COR-L47 (cell line): Measurements from ENCODE around the gene DAGLA.

ENCODE experiments used
- DNase-seq: peaks from one replicate; lab custom pipeline; 2025; lab: John Stamatoyannopoulos, UW

Gene DAGLA

DNA sequence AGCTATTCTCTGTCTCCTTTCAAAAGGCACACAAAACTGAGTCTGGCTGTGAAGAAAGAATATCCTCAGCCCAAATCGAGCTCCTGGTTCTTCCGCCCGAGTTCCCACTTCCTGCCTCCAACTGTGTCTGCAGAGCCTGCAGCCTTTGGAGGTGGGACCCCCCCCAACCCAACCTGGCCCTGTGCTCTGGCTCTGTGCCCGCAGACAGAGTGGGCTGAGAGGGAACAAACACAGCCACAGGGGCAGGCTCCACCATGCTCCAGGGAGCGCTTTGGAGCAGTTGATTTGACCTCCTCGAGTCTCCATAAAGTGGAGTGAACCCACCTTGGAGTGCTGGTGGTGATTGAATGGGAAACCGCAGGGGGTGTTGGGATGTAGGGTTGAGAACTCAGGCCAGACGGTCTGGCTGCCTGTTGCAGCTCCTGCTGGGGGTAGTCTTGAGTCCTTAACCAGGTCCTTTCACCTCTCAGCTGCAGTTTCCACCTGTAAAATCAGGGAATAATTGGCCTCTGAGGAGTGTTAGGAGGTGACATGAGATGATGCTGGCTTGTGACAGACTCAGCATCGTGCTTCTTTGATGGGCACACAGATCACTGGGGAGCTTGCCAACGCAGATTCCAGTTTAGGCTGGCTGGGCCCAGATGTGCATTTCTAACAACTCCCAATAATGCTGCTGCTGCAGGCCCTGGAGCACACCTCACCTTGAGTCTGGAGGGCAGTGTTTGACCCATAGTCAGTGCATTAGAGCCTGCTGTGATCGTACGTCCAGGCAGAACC, 11.4 kb downstream of the DAGLA start:
- peak; percentile 88 for DNase-seq

DNA sequence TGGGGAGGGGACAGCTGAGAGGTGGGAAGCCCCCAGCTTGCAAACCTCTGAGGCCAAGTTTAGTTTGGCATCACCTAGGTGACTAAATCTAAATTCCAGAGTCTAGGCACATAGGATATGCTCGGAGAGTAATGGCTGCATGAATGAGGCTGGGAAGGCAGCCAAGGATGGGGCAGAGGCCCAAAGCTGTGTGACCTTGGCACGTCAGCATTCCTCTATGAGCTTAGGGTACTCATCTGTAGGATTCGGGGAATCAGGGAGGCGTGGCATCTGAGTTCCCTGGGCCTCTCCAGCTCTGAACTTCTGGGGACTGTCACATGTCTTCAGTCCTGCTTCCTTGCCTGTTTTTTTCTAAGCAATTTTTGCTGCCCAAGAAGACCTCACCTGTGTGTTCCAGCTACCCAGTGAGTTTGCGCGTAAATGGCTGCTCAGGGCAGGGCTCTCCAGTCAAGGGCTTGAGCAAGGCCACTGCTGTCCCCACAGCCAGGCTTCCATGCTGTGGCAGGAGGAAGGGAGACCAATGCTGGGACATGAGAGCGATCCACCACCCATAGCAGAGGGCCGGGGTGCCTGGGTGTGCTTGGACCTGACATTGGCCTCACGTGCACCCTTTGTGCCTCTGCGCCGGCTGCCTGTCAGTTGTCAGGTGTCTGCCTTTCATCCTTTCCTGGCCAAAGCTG, 13.9 kb downstream of the DAGLA start:
- no peak for DNase-seq

DNA sequence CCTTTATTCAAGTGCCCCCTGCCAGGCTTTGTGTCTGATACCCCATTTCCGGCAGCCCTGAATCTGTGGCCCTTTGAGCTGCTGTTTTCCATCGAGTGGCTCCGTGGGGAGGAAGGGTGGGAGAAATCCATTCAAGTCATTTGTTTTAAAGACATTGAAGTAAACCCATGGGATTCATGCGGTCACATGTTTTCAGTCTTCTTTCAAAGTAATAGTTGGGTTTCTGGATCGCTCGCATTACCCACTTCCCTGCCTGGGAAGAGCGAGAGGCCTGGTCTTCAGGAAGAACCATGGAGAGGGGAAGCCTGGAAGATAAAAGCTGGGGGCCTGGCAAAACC, 14.4 kb downstream of the DAGLA start:
- peak; percentile 35 for DNase-seq

DNA sequence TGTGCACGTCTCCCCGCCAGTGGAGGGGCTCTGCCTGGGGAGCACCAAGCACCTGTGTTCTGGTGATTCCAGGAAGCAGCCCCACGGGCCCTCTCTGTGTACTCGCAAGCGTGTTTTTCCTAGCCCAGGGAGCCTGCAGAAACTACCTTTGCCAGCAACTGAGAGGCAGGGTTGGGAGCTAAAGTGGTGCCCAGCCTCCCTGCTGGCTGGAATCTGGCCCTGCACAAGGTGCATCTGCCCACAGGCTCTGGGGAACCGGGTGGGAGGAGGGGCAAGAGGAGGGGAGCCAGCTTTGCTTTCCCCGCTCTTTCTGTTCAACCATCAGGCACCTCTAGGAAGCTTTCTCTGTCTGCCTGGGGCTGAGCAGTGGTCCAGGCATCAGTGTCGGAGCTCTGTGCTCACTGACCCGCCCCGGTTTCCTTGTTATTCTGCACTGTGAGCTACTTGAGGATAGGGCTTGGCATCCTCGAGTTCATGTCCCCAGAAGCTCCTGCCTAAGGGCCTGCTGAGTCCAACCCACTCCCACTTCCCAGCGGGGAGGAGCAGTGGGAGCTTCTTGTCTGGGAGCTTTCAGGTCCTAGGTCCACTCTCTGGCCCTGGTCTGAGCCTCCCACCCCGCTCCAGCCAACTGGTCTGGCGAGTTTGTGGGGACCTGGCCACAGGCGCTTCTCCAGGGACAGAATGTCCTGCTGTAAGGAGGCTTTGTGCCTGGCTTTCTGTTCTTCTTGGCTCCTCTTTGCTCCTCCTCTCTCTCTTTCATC, 14.9 kb downstream of the DAGLA start:
- no peak for DNase-seq

DNA sequence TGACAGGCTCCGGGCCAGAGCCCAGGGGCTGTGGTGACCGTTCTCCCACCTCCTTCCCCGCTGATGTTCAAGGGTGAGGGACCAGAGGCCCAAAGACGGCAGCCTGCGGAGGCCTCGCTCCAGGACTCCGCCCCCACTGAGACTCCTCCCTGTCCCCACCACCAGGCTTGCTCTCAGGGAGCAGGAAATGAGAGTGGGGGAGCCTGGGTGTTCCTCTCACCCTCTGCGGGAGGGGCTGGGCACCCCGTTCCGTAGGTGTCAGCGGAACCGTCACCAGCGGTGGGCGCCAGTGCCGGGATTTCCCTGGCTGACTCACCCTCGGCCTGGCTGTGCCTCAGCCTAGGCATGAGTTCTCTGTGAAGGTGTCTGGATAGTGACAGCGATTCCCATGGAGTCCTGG, 15.7 kb downstream of the DAGLA start:
- DNase-seq: no peak

DNA sequence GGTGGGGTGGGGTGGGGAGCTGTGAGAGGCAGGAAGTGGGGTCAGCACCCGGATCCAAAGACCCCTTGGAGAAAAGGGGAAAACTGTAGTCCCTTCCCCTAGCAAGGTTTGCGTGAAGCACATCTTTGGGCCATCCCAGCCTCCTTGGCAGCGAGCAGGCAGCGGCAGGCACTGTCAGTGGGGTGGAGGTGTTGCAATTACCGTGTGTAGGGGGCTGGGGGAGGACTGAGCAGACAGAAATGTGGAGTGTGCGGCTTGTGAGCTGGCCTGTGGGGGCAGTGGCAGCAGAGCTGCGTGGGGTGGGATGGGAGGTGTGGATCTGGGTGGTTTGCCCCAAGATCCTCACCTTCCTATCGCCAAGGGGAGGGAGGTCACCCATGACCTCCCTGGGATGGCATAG, 16.4 kb downstream of the DAGLA start:
- no peak for DNase-seq

DNA sequence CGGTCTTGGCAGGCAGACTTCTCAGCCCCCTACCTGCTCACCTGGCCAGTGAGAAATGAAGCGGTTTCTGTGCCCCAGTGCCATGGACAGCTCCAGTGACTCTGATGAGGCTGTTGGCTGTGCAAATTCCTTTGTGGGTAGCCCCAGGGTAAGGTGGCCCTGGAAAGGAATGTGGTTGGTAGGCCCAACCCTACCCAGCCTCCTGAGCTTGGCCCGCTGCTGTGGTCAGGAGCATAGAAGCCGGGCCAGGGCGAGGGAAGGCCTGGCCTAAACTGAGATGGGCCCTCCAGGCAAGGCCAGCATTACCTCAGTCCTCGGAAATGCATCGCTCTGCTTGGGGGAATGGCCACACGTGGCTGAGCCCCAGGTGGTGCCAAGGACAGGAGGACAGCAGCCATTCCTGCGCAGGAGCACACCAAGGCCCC, 16.9 kb downstream of the DAGLA start:
- no peak for DNase-seq

DNA sequence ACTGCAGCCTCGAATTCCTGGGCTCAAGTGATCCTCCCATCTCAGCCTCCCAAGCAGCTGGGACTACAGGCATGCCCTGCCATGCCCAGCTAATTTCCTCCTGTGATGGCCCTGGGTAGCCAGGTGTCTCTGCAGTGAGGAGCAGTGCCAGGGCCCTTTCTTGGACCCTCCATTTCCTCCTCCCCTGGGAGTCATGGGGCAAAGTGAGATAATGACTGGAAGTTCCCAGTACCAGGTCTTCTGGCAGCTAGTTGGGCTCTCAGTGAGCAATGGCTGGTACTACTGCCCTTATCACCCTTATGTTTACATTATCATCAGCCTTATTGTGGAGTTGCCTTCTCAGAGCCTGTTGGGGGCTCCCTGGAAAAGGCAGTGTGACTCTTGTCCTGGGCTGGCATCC, 17.6 kb downstream of the DAGLA start:
- no peak for DNase-seq

DNA sequence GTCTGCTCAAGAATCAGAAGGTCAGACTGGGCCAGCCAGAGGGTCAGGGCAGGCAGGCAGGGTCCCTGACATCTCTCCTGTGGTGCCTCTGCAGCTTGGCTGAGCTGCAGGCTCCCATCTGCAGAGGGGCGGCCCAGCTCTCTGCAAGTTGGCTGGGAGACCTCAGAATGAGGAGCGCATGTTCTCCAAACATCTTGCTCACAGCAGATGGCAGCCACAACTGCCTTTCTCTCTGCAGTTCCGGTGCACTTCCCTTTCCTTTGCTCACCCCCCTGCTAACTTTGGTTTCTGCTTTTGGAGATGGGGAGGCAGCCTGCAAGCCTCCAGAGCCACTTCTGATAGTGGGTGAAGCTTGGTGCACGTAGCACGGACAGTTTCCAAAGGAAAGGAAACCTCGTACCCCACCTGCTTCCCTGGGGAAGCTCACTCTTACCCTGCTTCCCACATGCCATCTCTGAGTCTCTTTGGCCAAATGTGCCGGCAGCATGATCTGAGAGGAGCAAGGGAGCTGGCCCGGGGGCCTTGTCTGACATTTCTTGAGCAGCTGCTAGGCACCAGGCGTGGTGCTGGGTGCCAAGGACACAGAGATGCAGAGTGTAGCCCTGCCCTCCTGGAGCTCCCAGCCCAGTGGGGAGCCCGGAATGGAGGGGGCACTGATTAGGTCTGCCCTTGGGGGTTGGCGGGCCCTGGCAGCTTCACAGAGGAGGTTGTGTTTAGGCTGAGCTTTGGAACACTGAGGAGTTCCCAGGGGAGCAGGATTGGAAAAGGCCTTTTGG, 18.2 kb downstream of the DAGLA start:
- DNase-seq: peak; percentile 26

DNA sequence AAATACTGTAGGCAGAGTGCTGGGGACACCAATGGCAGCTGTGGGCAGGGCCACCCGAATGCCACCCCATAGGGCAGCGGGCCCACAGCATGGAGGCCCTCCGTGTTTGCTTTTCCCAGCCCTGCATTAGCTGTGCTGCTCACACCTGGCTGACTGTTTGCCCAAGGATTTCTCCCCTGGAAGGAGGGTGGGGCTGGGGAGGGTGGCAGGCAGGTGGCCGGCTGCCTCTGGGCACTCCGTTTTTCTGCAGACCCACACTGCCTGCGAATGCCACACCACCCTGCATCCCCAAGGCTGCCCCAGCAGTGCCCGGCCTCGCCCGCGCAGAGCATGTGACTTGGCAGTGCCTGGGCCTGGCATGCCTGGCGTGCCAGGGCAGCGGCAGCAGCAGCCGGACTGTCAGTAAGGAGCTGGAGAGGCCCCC, 19.6 kb downstream of the DAGLA start:
- DNase-seq: peak; percentile 93

DNA sequence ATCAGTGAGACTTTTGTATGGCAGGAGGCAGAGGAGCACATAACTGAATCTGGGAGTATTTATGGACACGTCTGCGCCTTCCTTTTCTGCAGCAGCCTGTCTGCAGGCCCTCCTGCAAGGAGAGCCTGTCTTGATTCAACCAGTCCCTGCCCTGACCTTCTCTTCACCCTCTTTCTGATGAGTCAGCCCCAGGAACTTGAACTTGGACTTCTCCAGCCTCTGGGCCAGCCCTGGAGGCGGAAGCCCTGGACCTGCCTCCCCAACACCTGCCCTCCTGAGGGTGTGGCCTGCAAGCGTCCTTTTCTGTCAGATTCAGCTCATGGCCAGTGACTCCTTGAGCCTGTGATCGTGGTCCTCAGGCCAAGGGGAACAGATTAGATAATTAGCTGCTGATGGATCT, 20.0 kb downstream of the DAGLA start:
- peak; percentile 29 for DNase-seq

DNA sequence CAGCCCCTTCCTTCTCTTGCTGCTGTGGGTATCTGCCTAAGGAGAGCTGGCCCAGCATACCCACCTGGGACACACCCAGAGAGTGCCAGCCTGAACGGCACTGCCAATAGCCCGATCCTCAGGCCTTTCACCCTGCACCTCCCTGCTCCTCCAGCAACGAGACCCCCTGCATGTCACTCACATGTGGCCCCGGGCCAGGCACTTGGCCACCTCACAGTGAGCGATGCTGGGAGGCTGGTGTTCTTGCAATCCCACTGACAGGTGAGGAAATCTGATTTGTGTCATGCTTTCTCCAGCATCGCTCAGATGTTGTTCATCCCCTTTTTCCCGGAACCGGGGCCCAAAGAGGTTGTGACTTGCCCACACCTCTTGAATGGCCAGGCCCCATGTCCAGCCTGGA, 20.5 kb downstream of the DAGLA start:
- DNase-seq: no peak

DNA sequence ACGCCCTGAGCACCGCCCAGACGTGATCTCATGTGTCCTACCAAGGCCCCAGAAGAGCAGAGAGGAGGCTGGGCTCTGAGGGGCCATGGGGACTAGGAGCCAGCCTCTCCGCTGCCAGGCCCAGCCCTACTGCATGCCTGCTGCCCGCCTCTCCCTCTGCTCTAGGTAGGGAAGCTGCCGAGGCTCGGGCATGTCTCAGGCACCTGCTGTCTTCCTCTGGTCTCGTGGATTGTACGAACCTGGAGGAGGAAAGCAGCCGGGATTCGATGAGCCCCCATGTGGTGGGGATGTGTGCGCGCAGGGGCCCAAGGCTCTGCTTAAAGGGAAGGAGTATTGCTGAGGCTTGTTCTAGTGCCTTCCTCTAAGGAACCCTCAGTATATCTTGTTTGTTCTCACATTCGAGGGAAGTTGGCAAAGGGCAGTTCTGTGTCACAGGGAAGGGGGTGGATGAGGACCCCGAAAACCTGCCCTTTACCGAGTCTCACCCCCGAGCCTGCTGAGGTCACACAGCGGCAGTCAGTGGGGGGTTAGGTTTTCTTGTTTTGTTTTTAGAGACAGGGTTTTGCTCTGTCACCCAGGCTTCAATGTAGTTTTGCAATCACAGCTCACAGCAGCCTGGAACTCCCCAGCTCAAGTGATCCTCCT, 21.2 kb downstream of the DAGLA start:
- peak; percentile 77 for DNase-seq

DNA sequence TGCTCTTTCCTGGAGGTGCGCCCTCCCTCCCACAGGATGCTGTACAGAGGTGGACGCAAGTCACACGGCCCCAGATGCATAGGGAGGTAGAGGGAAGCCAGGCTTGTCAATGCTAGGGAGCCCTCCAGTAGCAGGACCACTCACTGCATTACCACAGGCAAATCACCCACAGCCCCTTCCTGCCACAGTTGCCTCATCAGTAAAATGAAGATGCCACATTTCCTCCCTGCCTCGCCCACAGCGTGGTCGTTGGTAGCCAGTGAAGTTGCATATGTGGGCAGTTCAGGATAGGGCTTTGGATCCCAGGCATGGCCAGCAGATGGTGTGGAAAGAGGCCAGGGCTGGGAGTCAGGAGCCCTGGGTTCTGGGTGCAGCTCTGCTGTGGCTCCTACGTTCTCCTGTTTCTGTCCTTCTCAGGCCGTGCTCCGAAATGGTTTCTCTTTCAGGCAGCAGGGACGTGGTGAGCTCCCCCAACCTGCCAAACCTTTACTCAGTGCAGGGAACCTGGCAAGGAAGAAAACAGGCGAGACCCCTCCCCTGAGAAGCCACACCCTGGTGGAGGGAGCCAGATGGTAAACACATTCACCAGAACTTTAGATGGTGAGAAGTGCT, 22.6 kb downstream of the DAGLA start:
- DNase-seq: no peak

DNA sequence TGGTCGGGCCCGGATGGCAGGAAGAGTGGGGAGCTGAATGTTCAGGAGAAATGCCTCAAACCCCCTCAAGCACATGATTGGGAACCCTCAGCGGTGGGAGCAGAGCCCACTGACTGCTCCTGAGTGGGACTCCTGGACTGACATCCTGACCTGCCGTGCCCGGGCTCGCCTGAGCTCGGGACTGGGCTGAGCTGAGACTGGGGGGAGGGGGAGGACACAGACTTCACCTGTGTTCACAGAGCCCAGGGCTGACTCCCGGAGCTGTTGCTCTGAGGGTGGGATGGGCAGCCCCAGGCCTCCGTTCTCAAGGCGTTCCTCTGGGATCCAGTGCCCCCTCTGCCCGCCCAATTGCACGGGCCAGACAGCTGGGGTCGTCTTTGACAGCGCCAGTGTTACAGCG, 24.6 kb downstream of the DAGLA start:
- no peak for DNase-seq

DNA sequence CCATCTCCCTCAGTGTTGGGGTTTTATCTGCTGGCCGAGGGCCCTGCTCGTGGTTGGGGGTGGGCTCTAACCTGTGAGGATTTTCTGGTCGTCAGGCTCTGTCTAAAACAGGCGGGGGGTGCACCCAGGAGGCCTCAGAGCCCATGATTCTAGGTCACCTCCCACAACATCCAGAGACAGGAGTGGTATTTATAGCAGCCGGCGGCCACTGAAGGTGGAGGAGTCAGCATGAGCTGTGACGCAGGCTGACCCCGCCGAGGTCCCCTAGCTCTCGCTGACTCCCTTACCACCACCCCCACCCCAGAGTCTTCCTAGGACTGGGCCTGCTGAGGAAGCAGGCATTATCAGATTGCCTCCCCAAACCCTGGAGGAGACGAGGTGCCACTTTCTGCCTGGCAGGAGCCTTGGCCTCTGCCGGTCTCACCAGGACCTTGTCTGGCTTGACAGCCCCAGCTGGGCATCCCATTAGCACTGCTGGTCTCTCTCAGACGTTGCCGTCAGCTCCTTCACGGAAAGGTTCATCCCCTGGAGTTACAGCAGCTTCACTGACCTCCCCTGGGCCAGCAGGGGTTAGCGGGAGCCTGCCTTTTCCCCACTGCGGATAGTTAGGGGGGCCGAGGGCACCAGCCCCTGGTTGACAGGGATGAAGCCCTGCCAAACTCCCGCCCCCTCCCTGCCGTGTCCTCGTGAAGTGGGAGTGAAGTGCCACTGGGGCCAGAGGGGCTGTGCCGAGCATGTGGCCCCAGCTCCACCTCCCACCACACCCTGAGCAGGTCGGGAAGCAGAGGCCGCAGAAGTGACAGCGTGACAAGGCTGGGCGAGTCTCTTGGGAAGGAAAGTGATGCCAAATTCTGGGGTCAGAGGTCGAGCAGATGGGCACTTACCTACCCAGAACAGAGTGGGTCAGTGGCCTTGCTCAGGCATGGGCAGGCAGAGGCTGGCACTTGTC, 26.5 kb downstream of the DAGLA start:
- no peak for DNase-seq

DNA sequence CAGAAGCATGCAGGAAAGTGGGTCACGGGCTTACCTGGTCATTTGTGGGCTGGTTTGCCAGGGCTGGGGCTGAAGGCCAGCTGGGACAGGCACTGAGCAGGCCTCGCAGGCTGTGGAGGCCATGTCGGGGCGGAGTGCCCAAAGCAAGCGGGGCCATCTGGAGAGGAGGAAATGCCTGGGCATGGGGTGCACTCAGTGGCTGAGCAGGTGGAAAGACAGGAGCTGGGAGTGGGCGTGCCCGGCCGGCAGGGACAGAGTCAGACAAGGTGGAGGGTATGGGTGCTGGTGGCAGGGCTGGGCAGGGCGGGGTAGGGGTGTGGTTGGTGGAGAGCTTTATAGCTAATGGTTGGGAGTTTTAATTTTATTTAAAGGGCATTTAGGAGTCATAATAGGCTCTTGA, 27.4 kb downstream of the DAGLA start:
- DNase-seq: no peak

DNA sequence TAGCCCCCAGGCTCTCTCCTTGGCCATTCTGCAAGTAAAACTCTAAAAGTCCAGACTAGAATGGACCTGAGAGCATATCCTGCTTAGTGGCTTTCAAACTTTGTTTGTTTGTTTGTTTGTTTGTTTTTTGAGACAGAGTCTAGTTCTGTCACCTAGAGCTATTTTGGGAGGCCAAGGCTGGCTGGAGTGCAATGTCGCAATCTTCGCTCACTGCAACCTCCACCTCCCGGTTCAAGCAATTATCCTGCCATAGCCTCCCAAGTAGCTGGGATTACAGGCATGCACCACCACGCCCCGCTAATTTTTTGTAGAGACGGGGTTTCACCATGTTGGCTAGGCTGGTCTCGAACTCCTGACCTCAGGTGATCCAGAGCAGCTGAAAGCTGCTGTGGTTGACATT, 28.9 kb downstream of the DAGLA start:
- DNase-seq: no peak

DNA sequence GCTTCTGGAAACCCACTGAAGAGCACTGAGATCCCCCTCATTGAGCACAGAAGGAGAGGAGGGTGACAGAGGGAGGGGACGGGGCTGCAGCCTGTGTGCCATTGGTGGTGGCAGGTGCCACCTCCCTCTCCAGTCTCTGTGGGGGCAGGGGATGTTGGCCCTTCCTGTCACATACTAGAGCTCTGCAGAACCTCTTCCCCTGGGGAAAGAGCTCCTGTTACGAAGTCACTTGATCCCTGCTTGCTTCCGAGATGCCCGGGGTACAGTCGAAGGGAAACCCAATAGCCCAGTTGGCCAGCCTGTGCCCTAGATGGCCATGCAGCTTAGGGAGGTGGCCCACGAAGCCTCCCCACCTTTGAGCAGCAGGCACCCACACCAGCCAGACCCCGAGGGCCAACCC, 29.4 kb downstream of the DAGLA start:
- no peak for DNase-seq

DNA sequence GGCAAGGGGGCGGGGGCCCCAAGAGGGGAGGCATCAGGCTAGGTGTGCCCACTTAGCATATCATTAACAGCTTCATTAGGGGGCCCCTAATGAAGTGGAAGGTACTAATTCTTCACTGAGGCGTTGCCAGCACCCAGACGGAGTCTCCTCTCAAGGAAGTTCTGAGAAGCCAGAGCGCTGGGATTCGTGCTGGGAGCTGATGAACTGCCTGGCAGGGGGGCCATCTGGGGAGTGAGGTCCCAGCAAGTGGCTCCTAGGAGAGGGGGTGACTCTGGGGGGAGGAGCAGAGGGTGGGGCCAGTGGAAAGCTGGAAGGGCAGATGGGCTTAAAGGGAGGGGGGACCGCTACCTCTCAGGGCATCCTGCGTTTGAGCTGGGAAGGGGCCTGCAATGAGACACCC, 29.8 kb downstream of the DAGLA start:
- DNase-seq: no peak
